SIG-M5 treated with dmso at 0.1 percent for 504 hours (cell line): ENCODE results near the gene ALDH4A1.
A peak's percentile ranks its signal among the peaks of the same experiment; 100 is the strongest.
"Not testable (repeated sequence)": the region's sequence is repeated elsewhere in the genome, so short reads cannot be mapped to it uniquely, and the experiment has no call there.

ENCODE experiments used
- DNase-seq: peaks from one replicate; lab custom pipeline; 2025; ENCODE audit not compliant: unreplicated experiment; lab: John Stamatoyannopoulos, UW

Gene ALDH4A1

DNA sequence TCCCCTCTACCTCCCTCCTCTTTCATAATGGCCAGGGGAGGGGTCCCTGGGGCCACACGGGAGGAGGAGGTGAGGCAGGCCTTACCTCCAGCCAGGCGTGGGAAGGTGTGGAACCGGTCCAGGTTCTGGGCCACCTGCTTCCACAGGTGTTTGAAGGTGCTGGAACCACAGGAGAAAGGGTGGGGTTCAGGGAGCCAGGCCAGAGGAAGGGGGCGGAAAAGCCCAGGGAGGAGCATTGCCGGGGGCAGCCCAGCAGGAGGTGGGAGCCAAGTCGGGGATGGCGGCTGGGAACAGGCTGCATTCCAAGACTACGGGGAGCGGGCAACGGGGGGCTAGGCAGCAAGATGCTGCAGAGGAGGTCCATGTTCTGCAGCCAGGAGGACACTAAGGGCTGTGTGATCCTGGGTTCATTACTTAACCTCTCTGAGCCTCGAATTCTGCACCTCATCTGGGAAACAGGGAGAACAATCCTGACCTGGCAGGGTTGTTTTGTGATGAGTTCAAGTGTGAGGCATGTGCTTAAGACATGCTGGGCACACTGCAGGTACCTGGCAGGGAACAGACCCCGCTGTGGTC lies 23.1 kb downstream of the ALDH4A1 start:
- no peak for DNase-seq

DNA sequence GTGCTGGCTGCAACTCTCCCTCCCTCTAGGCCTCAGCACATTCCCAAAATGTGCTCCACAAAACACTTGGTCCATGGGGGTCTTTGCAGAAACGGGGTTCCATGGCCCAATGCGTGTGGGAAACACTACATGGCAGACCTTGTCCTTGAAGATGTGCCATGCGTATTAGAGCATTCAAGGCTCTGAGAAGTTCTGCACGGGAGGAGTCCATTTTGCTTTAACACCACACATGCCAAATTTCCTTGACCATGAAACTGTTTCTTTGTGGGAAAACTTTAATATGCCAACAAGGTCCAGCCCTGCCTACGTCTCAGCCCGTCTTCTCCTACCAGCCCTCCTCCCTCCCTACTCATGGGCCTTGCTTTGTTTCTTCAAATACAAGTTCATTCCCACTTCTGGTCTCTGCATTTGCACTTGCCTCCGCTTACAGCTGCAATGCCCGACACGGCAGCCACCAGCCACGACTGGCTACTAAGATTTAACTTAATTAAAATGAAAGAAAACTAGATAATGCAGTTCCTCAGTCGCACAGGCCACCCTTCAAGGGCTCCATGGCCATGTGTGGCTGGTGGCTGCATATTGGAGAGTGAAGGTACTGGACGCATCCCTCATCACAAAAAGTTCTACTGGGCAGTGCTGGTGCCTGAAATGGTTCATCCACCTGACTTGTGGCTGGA lies 23.7 kb downstream of the ALDH4A1 start:
- no peak for DNase-seq

DNA sequence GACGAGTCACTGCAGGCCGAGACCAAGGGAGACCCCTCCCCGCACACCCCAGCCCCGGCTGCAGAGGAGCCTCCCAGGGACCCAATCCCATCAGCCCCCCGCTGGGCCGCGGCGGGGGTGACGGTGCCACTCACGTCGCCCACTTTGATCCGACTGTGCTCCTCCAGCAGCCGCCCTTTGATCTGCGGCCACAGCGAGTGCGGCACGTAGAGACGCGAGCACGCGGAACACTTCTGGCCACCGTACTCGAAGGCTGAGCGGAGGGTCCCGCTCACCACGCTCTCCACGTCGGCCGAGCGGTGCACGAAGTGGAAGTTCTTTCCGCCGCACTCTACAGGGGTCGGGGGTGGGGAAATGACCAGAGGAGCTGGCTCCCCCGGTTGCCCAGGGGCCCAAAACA lies 25.1 kb downstream of the ALDH4A1 start:
- DNase-seq: no peak

DNA sequence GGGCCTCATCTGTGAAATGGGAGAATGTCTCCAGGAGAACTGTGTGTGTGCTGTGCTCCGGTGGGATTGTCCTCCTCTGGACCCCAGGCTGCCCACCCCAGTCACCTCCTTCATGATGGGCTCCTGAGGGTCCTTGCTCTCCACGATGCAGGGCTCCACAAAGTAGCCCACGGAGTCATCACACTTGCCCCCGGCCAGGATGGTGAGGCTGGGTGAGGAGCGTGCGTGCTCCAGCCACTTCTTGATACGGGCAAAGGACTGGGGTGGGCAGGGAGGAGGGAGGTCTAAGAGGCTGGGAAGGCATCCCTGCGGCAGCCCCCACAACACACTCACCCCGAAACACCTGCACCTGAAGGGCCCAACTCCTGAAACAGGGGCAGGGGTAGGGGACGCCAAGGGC lies 26.1 kb downstream of the ALDH4A1 start:
- no peak for DNase-seq

DNA sequence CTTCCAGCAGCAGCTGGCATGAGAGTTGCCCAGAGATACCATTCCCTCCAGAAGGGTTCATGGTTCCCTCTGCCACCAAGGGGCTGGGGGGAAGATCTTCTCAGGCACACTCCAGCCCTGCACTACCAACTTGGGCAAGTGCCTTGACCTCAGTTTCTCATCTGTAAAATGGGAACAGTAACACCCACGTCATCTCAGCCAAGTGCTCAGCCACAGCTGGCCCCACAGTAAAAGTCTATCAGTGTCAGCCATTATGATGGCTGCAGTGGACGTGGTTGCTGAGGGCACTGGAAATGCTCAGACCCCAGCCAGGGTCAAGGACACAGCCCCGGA lies 26.6 kb downstream of the ALDH4A1 start:
- no peak for DNase-seq

DNA sequence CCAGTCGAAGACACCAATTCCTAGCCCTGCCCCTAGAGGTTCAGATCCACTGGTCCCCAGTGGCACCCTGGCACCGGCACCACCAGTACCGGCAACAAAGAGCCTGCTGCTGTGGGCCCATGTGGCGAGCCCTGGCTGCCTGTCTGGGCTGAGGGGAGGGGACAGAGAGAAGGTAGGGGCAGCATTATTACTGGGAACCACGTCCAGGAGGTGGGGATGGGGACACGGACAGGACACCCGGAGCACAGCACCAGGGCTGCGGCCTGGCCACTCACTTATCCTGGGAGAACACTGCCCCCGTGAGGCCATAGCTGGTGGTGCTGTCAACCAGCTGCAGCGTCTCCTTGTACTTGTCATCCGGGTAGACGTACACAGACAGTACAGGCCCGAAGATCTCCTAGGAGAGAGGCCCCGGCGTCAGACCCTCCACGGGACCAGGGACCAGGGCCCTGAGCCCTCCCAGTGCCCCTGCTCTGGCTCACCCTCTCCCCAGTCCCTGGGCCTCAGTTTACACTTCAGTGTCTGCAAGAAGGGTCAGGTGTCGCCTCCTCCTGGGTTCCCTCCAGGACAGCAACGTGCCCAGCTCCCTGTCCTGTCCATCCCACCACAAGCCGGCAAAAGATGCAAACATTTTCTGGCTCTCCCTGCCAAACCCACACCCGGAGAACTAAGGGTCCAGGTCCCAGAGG lies 27.1 kb downstream of the ALDH4A1 start:
- DNase-seq: peak; percentile 33

DNA sequence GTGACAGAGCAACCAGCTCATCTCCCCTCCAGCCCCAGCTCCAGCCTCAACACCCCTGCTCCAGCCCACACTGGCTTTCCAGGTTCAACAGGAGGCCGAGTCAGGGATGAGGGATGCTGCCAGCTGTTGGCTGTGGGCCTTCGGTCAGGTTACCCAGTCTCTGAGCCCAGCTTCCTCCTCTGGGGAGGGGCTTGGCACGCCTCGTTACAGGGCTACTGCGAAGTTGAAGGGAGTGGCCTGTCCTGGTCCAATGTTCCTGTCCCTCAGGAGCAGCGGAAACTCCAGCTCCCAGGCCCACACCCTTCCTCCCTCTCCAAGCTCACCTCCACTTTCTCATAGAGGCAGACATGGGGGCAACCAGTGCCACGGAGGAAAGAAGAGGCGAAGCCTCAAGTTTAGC lies 27.8 kb downstream of the ALDH4A1 start:
- DNase-seq: no peak

DNA sequence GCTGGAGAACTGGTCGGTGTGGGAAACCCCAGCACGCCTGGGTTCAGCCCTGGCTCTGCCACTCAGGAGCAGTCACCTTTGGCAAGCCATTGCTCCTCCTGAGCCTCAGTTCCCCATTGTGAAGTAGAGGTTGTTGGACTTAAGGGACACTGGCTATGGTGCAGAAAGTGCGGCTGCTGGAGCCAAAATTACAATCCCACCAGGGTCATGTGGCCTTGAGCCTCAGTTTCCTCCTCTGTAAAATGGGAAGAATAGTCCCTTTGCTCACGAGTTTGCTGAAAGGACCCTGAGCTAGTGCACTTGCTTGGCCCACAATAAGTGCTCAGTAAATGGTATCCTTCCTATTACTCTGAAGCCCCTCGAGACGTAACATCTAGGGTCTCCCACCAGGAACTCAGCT lies 28.3 kb downstream of the ALDH4A1 start:
- no peak for DNase-seq

DNA sequence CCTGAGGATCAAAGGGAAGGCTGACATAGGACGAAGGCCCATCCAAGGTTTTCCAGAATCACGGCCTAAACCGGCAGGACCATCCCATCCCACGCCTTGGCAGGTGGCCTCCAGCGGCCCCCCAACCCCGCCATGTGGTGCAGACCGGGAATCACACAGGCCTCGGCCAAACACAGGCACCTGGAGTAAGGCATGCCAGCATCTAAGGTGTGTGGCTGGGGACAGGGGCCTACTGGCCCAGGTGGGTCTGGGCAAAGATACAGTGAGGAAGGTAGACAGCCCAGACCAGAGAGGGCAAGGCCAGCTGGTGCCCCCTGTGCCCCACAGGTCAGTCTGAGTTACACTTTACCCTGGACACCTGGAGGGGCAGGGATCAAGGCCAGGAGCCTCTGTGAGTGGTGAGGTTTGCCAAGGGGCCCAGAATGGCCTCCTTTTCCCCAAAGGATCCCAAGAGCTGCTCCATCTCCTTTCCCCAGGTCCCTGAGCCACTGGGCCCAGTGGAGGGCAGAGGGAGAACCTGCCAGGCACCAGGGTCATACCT lies 30.2 kb downstream of the ALDH4A1 start:
- DNase-seq: no peak

DNA sequence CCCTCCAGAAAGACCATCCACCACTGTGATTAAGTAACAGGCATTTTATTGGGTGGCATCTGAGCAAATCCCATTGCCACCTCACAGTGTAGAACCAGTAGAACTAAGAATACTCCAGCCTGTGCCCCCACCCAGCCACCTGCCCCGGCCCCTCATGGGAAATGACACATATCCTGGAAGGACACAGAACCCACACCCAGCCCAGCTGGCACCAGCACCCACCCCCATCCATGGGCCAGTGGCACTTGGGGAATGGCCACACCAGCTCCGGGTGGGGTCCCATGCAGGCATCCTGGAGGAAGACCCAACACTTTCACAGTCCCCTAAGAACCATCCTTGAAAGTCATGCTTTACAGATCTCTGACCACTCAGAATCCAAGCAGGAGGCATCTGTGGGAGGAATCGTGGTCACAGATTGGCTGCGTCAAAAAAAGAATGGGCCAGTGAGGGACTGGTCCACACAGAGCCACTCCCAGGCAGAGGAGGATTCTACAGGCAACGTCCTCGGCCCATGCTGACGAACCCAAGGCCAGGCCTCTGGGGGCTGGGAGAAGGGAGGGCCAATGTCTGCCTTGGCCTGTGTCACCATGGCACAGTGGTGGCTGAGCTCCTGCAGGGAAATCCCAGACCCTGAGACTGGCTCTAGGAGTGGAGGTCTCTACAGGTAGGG lies 30.8 kb downstream of the ALDH4A1 start:
- no peak for DNase-seq

DNA sequence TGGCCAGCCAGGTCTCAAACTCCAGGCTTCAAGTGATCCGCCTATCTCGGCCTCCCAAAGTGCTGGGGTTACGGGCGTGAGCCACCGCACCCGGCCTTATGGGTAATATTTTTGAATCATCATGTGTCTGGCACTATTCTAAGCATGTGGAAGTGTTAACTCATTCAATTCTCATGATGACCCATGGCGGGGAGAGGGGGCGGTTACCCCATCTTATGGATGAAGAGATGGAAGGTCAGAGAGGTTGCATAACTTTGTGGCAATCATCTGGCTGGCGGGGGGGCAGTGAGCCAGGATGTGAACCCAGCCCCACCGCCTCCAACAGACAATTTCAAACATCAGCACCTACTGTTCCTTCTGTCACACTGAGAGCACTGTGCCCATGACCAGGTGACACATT lies 31.4 kb downstream of the ALDH4A1 start:
- no peak for DNase-seq

DNA sequence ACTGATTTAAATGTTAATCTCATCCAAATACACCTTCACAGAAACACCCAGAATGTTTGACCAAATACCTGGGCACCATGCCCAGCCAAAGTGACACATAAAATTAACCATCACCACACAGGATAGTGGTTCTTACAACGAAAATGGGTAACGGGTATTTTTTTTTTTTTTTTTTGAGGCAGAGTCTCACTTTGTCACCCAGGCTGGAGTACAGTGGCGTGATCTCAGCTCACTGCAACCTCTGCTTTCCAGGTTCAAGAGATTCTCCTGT lies 31.8 kb downstream of the ALDH4A1 start:
- not testable (repeated sequence) for DNase-seq

DNA sequence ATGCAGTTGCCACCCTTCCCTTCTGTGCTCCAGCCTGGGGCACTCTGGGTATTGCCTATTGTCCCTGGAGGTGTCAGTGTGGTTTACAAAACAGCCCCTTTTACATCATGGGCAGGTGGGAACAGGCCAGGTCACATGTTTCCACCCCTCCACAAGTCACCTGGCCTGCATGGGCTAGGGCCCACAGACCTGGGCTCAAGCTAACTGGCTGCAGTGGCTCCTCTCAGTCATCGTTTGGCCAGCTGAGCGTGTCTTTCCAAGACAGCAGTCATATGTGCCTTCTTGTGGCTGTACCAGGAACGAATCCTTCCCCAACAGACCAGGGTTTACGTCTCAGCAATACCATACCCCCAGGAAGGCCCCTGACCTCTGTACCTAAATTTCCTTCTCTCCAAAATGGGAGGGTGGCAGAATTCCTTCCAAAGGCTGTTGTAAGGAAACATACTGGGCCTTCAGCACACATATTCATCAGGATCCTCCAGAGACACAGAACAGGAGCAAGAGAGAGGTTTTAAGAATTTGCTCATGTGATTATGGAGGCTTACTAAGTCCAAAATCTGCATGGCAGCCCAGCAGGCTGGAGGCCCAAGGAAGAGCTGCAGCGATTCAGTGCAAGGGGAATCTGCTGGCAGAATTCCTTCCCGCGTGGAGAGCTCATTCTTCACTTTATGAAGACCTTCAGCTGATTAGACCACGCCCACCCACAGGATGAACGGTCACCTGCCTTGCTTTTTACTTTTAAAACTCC lies 32.3 kb downstream of the ALDH4A1 start:
- DNase-seq: no peak

DNA sequence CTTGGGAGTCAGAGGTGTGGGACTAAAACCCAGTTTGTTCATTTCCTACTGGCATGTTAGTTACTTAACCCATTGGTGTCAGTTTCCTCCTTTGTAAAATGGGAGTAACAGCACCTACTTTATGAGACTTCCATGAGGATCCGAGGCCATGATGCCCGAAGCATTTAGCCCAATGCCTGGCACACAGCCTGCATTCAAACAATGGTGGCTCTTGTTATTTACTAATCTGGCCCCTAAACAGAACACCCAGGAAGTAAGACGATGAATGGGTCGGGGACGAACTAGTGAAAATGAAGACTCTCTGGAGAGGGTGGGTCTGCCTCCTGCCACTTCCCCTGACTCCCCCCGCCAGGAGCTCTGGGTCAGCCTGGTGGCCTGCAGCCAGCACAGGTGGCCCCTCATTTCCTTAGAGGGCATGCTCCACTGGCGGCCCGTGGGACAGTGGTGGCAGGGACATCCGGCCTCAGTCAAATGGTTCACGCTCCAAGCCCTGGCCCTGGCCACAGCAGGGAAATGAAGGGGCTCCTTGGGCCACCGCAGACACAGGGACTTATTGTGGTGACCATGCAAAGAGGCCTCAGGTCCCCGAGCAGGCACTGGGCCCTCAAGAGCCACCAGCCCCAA lies 33.4 kb downstream of the ALDH4A1 start:
- no peak for DNase-seq

DNA sequence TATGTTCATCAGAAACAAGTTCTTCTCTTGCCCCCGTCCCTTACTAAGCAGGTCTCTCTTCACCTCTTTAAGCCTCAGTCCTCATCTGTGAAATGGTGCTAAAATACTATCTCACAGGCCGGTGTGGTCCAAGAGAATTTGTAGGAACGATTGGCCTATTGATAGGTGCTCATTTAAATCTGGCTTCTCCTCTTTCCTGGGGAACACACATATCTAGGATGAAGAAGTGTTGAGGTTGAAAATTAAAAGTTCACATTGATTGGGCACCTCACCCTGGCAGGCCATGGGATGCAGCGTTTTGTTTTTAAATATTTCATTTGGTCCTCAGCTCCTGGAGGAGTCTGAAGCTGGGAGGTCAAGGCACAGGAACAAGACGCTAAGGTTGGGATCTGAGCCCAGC lies 34.0 kb downstream of the ALDH4A1 start:
- no peak for DNase-seq

DNA sequence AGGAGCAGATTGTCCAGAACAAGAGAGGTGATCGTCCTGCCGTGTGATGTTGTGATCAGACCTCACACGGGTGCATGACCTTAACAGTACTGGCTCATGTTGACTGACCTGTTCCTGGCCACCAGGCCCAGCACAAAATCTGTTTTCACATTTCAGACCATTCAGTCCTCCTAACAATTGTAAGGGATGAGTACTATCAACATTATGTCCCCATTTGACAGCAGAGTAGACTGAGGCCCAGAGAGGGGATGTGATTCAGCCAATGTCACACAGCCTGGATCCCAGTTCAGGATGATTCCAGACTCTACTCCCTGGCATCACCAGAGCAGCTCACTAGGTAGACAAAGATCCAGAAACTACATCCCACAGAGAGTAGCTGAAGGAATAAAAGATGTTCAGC lies 35.5 kb downstream of the ALDH4A1 start:
- no peak for DNase-seq

DNA sequence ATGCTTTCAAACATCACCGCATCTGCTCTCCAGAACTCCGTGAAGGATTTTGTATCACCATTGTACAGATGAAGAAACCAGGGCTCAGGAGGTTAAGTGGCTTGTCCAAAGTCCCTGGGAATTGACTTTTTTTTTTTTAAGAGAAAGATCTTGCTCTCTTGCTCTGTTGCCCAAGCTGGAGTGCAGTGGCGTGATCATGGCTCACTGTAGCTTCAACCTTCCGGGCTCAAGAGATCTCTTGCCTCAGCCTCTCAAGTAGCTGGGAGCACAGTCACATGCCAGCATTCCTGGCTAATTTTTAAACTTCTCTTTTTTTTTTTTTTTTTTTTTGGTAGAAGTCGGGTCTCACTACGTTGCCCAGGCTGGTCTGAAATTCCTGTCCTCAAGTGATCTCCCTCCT lies 36.0 kb downstream of the ALDH4A1 start:
- no peak for DNase-seq

DNA sequence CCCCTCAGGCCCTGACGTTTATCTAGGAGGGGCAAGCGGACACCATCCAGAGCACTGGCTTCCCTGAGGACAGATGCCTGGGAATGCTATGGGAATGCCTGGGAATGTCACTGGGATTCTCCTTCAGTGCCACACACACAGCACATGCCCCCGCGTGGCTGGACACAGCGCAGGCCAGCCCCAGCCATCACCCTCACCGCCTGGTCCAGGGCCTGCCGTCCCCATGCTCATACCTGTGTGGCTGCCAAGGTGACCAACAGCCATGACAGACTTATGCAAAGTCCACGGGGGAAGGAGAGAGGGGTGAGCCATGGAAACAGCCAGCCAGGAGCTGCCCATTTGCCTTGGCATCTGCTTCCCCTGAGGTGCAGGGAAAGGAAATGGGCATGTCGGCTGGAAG lies 37.2 kb downstream of the ALDH4A1 start:
- DNase-seq: no peak

DNA sequence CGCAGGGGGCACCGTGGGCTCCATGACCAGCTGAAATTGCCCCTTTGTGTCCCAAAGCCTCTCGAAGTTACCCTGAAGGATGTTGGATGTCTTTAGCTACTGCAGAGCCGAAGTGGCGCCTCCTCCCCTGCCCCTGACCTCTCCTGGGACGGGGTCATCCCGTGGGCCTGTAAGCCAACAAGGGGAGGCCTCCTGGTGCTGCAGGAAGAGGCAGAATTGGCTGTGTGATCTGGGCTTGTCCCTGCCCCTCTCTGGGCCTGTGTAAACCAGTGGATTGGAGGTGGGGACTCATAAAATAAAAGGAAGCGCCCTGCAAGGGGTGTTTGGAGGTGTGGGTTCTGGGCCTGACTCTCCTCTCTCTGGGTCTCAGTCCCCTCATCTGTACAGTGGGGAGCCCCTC lies 40.8 kb downstream of the ALDH4A1 start:
- no peak for DNase-seq

DNA sequence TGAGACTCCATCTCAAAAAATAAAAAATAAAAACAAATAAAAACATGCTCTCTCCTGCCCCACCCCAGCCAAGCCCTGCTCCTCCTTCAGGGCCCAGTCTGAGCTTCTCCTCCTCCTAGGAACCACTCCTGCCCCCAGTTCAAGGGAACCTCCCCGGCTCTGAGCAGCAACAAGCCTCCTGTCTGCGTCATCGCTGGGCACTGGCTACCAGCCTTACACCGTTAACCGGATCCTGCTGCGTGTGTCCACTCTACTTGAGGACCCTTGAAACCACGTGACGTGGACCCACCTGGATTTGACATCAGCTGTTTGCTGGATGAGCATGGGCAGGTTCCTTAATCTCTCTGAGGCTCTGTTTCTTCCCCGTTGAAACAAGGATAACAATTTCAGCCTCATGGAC lies 41.3 kb downstream of the ALDH4A1 start:
- no peak for DNase-seq

DNA sequence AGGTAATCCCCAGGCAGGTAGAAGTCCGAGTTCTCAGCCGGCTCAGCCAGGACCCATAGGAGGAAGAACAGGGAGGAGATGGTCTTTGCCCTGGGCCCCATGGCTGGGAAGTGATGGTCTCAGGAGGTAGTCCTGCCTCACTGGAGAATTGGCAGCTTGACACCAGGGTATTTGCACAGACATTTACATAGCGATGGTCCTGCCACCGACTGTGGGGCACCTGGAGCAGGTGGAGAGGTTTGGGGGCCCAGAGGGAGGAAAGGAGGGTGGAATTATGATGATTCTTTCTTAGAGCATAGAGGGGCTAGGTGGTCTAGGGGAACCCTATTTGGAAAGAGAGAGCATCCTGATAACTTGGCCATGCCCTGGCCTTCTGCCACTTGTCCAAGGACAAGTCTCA lies 42.8 kb downstream of the ALDH4A1 start, which contains the start of gene TAS1R2:
TAS1R2 (minus strand) TSS at position 101 of the 400 bp plus-strand sequence; CDS start at position 101, 0 bp downstream.
- no peak for DNase-seq
